T-helper 2 cell treated with Interferon-gamma antibody and Interleukin-4, amounts not matched to agents 100 ng/mL and 5 ng/mL, for 36 hours (primary cell): ENCODE data around the gene PRRC2A. TPM values are rescaled to one million over a fixed set of nuclear protein-coding genes. Genes with fewer than 3 reads are reported as not detected.

Experiments used
- intact Hi-C: fragments of 100-400 bp; cut with micrococcal nuclease; formaldehyde crosslinking; loops from one replicate; pipeline ENCODE4 v1.15.1; 2023
- total RNA-seq: library from RNA; stranded (reverse); gene quantifications from 2 replicates; pipeline ENCODE4 v1.2.3, GENCODE V29; 2022

PRRC2A gene
- total RNA-seq, 1 donor from 2014 or later, result 240 TPM

GRCh38 chr6:31621320-31621939 lies 915 bp downstream of the PRRC2A start:
- intact Hi-C loops, result loop anchor here (2.0 kb wide), 1 partner anchor 205 kb away; the partner anchor contains the start of gene HSPA1B

DNA sequence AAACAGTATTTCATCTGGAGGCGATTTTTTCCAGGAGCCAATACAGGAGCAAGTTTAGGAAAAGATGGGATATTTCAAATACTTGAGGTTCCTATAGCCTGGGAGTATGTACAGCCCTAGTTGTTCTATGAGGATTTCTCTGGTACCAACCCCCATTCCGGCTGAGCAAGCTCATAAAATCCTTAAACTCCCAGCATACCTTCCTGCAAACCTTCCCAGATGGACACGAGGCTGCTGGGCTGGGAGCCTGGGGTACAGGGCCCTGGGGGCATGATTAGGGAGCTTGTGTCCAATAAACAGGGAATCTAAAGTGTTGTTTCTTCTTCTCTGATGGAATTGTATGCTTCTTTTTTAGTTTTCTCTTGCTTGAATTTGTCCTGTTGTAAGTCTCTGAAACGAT lies 1.5 kb downstream of the PRRC2A start:
- intact Hi-C loops, result loop anchor here (2.0 kb wide), 1 partner anchor 205 kb away; the partner anchor contains the start of gene HSPA1B

DNA sequence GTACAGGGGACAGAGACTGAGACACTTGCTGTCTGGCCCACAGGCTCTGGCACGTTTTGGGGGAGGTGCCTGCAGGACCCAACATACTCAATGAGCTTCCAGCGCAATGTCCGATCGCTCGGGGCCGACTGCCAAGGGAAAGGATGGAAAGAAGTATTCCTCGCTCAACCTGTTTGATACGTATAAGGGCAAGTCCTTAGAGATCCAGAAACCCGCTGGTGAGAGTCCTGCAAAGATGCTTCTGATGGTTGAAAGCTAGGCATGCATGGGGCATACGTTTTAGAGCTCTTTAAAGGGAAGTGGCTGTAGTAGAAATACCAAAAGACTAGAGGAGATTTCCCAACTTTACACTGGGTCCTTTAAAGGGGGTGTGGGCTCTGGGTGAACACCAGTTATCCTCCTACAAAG lies 2.2 kb downstream of the PRRC2A start:
- intact Hi-C loops, result no loop called here

- intact Hi-C loops, result no loop called here
Measured at GRCh38 chr6:31624070-31624469, 3.6 kb downstream of the PRRC2A start.

GRCh38 chr6:31626952-31627351 lies 6.4 kb downstream of the PRRC2A start:
- intact Hi-C loops, result no loop called here

GRCh38 chr6:31627690-31628287 lies 7.3 kb downstream of the PRRC2A start:
- intact Hi-C loops, result no loop called here

DNA sequence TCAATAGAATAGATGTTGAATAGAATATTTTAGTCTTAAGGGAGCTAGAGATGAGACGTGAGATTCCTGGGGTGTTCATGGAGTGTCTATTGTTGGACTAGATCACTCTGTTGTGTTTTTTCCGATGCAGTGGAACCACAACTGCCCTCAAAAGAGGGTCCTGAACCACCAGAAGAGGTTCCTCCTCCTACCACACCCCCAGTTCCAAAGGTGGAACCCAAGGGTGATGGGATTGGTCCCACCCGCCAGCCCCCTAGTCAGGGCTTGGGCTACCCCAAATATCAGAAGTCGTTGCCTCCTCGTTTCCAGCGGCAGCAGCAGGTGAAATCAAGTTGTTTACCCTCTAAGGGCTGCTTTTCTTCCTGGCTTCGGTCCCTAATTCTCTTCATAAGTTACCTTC lies 8.5 kb downstream of the PRRC2A start:
- intact Hi-C loops, result no loop called here

GRCh38 chr6:31630177-31630934 lies 9.8 kb downstream of the PRRC2A start:
- intact Hi-C loops, result no loop called here

- intact Hi-C loops, result no loop called here
Measured at GRCh38 chr6:31631209-31631608, 10.7 kb downstream of the PRRC2A start.

GRCh38 chr6:31631681-31632278 lies 11.3 kb downstream of the PRRC2A start:
- intact Hi-C loops, result no loop called here

GRCh38 chr6:31632279-31632946 lies 11.9 kb downstream of the PRRC2A start:
- intact Hi-C loops, result no loop called here

DNA sequence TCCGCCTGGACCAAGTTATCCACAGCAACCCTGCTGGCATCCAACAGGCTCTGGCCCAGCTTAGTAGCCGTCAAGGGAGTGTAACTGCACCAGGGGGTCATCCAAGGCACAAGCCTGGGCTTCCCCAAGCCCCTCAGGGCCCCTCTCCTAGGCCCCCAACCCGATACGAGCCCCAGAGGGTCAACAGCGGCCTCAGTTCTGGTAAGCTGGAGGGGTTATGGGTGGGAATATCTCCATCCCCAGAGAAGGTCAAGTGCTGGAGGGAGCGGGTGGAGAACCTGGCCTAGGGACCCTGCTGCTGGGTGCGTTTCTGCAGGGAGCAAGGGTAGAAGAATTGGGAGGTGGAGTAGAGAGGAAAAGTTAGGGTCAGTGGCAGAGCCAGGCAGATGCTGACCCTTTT lies 12.9 kb downstream of the PRRC2A start:
- intact Hi-C loops, result no loop called here

GRCh38 chr6:31634131-31634530 lies 13.6 kb downstream of the PRRC2A start:
- intact Hi-C loops, result no loop called here

DNA sequence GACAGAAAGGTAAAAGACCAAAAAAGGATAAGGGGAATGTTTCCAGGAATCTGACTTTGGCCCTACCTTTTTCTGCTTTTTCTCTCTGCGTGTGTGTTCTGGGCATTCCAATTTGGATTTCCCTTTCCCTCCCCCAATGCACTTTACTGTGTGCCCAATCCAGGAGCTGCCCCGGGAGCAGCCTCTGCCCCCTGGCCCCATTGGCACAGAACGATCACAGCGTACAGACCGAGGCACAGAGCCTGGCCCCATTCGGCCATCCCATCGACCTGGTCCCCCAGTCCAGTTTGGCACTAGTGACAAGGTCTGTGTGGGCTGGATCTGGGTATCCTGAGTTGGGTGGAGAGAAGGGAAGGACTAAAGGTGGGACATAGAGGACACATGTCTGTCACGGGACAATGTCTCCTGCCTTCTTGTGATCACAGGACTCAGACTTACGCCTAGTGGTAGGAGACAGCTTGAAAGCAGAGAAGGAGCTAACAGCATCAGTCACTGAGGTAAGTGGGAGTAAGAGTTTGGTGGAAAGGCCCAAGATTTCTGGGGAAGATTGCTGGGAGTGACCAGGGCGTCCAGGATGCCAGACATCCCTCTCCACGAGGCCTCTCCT lies 14.6 kb downstream of the PRRC2A start:
- intact Hi-C loops, result no loop called here

DNA sequence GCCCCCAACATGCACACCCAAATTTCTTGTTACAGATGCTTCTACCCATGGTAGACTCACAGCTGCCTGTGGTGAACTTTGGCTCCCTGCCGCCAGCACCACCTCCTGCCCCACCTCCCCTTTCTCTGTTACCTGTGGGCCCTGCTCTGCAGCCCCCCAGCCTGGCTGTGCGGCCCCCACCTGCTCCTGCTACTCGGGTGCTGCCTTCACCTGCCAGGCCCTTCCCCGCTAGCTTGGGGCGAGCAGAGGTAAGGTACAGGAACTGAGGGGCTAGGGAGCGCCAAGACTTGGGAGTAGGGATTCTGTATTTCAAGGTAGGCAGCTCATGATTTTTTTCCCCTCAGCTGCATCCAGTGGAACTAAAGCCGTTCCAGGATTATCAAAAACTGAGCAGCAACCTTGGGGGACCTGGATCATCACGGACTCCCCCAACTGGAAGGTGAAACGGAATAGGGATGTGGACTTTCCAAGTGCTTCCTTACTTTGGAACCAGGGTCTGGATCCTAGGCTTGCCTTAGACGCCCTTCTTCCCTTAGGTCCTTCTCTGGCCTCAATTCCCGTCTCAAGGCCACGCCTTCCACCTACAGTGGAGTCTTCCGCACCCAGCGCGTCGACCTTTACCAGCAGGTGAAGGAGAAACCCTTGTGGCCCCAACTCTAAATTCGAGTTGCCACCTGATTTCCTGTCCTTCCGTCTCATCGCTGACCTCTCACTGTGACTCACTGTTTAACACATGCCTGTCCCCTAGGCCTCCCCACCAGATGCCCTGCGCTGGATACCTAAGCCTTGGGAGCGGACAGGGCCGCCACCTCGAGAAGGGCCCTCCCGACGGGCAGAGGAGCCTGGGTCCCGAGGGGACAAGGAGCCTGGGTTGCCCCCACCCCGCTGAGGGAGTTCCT lies 16.4 kb downstream of the PRRC2A start:
- intact Hi-C loops, result no loop called here

DNA sequence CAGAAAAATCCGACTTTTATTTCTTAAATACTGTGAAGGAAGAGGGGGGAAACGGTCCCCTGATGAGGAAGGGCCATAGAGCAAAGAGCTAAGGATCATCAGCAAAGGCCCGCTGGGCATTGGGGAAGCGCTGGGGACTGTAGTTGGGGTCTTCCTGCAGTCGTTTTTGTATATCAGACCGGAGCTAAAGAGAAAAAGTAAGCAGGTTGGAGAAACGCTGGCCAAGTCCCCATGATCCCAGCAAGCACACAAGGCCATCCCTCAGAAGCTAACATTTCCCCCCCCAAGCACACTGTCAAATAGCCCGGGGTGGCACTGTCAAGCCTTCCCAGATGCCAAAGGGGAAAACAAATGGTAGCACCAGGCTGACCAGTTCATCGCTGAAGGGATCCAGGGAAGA lies 18.5 kb downstream of the PRRC2A start:
- intact Hi-C loops, result no loop called here

DNA sequence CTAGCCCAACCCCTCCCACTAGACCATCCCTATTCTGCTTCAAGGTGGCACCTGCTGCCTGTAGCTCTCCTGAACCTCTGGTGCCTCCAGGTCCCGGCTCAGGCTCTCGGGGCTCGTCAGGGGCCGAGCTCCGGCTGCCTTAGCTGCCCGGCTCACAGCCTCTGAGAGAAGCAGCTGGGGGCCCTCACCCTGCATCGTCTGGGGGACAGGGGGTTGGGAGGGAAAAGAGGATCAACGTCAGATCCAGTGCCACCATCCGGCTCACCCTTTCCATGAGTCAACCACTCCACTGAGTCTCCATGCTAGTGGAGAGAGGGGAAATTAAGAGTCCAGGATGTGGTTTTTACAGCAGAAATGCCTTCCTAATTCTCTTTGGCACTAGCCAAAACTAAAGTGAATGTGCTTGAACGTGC lies 18.9 kb downstream of the PRRC2A start:
- intact Hi-C loops, result no loop called here

DNA sequence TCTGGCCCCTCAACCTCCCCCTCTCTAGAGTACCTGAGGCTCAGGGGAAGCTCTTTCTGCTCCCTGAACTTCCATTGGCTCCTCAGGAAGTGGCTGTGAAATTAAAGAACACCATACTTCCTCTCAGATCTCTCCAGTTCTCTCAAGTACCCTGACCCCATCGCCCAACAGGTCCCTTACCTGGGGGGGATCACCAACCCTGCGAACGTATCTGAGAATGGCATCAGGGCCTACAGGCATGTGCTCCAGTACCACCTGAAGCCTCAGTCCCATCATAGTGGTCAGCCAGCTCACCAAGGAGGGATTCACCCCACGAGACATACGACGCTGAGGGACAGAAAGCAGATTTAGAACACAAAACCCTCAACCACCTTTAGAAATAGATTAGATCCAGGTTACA lies 20.1 kb downstream of the PRRC2A start:
- intact Hi-C loops, result no loop called here

DNA sequence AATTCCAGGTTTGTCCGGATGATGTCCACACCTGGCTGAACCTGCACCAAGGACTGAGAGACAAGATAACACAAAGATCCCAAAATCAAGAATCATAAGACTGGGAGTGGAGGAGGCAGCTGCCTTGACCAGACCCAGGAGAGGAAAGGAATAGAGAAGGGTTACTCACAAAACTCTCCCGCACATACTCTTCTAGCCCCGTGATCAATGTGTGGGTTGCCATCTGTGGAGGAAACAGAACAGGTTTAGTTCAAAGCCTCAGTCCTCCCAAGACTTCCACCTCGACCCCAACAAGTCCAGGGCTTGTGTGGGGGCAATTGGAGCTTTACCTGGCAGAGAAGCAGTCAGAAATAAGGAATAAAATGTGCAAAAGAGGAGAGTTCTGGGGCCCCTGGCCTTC lies 20.9 kb downstream of the PRRC2A start:
- intact Hi-C loops, result no loop called here
